HG02759 (cell line): Measurements from ENCODE around the gene HDX.
"Not testable (repeated sequence)": the region's sequence is repeated elsewhere in the genome, so short reads cannot be mapped to it uniquely, and the experiment has no call there.

ENCODE experiments used
- ATAC-seq: cut with Tn5 transposase; IDR thresholded peaks from one replicate; pipeline ENCODE4 v1.9.1; 2021; ENCODE audit warnings: mild to moderate bottlenecking, moderate library complexity; ENCODE audit not compliant: unreplicated experiment

The HDX gene, protein sequence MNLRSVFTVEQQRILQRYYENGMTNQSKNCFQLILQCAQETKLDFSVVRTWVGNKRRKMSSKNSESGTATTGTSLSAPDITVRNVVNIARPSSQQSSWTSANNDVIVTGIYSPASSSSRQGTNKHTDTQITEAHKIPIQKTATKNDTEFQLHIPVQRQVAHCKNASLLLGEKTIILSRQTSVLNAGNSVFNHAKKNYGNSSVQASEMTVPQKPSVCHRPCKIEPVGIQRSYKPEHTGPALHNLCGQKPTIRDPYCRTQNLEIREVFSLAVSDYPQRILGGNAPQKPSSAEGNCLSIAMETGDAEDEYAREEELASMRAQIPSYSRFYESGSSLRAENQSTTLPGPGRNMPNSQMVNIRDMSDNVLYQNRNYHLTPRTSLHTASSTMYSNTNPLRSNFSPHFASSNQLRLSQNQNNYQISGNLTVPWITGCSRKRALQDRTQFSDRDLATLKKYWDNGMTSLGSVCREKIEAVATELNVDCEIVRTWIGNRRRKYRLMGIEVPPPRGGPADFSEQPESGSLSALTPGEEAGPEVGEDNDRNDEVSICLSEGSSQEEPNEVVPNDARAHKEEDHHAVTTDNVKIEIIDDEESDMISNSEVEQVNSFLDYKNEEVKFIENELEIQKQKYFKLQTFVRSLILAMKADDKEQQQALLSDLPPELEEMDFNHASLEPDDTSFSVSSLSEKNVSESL

DNA sequence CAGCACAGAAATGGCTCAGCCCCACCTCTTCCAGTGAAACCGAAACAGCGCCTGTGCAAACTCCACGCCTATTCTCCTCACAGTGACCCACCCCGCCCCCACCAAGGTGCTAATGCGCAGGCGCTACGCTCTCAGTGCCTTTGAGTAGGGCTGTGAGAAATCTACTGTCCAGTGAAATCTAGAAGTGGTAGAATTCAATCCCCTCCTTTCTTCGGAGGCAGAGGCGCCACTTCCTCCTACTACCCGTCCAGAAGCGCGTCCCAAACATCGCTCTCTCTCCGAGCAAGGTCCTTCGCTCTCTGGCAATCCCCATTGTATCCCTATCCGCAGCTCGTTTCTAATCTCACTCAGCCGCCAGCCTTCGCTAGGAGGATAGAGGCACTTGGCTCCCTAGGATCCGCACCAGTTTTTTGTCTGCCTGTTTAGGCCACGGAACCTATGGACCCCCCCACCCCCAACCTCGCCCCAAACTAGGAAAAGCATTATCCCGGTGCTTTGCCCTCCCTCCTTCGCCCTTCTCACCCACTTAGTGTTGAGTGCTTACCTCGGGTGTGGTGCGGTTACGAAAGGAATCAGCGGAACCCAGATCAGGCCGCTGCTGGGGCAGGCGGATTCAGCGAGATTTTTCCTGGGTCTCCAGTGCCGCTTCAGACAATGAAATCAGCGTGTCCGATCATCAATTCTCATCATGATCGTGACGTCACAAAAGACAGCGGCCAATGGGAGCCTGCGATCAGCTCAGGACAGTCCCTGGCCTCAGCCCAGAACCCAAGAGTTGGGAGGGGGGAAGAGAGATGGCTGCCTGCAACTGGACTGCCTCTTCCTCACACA lies at the start of gene HDX:
Gene HDX, minus strand, starts transcription at position 656 of the 831 bp plus-strand sequence. CDS start 27,056 bp downstream, outside the sequence.
- ATAC-seq = peak; percentile 94

DNA sequence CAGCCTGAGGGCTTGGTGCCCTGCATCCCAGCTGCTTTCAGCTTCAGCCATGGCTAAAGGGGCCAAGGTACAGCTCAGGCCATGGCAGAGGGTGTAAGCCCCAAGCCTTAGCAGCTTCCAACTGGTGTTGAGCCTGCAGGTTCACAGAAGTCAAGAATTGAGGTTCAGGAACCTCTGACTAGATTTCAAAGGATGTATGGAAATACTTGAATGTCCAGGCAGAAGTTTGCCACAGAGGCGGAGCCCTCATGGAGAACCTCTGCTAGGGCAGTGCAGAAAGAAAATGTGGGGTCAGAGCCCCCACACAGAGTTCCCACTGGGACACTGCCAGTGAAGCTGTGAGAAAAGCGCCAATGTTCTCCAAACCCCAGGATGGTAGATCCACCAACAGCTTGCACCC lies 39.1 kb upstream of the HDX start:
- not testable (repeated sequence) for ATAC-seq

DNA sequence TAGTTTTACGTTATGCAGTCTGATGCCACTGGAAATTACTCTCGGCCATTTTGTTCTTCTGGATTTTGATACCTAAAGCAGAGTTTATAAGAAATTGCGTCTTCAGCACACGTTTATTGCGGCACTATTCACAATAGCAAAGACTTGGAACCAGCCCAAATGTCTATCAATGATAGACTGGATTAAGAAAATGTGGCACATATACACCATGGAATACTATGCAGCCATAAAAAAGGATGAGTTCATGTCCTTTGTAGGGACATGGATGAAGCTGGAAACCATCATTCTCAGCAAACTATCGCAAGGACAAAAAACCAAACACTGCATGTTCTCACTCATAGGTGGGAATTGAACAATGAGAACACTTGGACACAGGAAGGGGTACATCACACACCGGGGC lies 35.4 kb upstream of the HDX start:
- not testable (repeated sequence) for ATAC-seq

DNA sequence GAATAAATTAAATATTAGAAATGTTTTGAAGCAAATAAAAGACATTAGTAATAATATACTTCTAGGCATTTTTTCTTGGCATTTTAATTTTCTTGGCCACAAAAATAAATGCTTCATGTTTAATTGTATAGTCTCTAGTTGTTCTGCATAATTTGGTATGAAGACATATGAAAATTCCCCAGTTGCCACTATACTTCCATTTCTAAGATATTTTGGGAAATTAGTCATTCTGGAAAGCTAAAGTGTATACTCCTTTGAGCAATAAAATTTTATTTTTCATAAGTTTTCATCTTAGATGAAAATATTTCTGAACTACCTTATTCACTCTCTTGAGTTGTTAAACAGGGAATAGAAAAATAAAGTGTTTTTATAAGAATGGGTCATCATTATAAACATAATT lies 13.8 kb downstream of the HDX start:
- ATAC-seq = no peak

DNA sequence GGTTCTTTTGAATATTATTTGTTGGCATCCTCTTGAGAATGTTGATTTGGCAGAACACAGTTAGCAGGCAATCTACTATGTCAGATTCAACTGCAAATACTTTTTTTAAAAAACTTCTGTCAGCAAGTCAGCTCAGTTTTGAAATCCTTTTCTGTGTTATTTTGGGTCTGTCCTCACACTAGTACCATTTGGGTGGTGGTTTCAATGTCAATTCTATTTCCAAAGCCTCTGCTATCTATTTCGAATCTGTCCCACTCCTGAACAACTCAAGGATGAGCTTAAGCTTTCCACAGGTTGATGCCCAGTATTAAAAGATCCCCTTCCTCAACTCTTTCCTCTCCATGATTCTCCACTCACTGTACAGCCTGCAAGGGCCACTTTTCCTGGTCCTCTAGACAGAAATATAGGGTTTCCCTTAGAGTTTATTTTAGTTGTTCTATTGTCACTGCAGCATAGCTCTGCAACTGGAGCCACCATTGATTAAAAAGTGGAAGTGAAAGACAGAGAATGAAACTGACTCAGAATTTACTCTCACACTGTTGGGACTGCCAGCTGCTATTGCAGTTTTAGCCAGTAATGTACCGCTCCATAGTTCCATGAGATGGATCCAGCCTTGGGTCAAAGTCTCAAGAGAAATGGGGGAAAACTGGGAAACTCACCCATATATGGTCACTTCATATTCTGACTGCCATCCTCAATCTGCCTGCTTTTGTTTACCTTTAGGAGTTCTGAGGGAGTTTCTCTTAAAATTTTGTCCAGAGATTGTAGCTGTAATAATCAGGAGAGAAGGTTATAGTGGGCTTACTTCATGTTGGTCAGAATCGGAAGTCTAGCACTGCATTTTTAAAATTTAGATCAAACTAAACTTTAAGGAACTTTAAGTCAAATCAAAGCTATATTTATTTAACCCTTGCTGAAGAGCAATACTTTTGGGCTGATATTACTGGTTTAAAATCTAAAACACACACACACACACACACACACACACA lies 14.6 kb downstream of the HDX start:
- ATAC-seq = peak; percentile 100

DNA sequence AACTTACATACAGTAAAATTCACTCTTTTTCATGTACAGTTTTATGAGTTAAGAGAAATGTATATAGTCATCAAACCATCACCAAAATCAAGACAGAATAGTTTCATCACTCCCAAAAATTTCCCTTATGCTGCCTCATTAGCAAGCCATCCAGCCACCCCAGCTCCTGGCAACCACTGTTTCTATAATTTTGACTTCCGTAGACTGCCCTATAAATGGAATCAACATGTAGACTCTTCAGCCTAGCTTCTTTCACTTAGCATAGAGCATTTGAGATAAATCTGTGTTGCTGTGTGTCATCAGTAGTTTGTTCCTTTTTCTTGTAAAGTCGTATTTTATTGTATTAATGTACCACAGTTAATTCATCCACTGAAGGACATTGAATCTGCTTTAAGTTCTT lies 23.2 kb downstream of the HDX start:
- no peak for ATAC-seq

DNA sequence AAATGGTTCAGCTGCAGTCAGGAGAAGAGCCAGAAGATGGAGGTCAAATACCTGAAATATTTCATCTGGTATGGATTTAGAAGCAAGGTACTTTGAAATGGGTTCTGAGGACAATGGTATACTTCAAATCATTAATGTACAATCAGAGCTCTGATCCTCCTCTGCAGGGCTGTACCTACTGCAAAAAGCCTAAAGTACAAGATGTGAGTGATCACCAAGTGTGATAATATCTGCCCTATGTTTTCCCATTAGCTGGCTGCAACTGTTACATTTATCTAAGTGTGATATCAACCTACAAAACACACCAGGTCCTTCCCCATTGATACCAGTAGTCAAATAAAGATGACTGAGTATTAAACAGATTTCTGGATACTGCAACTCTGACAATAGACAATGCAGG lies 25.1 kb downstream of the HDX start:
- ATAC-seq = no peak

DNA sequence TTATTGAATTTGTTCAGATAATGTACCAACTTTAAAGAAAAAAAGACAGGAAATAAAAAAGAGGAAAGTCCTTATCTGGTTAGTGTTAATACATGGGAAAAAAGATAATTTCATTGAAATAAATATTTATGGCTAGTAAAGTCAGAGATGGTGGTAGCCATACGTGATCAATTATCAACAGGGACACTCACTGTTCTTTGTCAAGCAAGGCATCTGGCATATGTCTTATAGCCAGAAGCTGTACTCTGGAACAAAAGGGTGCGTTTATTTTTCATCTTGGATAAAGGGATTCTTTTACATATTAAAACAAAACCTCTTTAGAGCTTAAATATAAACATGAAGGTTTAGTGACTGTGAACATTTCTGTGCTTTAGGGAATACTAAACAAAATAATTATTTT lies 26.7 kb downstream of the HDX start:
- no peak for ATAC-seq

DNA sequence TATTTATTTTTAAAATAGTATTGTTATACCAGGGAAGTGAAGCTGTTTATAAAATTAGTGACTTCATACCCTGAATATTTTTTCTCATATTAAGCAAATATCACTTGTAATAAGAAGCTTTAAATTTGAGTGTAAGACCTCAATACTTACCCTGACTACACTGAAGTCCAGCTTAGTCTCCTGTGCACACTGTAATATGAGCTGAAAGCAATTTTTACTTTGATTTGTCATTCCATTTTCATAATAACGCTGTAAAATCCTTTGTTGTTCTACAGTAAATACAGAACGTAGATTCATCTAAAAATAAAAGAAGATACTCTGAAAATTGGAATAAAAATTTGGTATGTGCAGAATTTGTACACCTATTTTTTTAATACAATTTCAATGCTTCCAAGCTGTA lies 27.2 kb downstream of the HDX start:
- ATAC-seq = no peak

DNA sequence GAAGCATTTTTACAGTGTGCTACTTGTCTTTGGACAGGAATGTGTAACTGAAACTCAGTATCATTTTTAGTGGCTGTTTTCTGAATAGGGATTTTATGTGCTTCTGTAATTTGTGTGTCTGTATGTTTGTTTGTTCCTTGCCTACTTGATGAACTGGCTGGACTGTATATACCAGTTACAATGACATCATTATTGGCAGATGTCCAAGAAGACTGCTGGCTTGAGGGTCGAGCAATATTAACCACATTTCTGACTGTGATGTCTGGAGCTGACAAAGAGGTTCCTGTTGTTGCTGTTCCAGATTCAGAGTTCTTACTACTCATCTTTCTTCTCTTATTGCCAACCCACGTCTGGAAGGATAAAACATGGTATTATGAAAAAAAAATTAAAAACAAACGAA lies 33.0 kb downstream of the HDX start:
- ATAC-seq = no peak

DNA sequence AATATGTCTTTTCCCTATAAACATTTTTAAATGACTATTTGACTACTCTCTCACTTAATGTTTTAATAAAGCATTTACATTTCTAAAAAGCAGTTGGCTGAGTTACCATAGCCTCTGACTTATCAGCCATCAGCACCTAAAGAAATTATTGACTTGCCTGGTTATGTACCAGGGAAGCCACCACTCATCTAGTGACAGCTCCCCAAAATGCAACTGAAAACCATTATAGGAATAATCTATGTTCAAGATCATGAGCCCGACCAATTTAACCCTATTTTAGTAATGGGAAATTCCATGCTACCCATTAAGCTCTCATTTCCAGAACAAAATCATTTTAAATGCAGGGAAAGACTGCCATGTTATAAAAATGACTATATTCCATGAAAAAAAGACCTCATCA lies 34.4 kb downstream of the HDX start:
- ATAC-seq = no peak

DNA sequence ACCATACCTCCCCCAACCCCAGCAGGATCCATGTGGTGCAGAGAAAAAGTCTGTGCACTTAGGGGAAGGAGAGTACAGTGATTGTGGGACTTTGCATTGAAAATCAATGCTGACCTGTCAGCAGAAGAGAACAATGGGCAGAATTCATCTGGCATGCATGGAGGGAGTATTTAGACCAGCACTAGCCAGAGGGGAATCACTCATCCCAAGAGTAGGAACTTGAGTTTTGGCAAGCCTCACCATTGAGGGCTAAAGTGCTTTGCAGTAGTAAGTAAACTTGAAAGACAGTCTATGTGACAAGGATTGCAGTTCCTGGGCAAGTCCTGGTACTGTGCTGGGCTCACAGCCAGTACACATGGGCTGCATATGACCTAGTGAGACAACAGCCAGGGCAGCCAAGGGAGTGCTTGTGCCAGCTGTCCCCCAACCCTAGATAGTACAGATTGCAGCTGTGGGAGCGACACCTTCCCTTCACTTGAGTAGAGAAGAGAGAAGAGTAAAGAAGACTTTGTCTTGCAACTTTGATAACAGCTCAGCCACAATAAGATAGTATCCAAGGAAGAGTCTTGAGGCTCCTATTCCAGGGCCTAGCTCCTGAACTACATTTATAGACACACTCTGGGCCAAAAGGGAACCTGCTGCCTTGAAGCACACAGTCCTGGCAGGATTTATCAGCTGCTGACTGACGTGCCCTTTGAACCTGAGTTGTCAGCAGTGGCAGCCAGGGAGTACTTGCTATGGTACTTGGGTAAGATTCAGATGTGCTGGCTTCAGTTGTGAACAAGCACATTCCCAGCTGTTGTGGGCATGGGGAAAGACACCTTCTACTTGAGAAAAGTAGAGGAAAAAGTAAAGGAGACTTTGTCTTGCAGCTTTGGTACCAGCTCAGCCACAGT lies 48.7 kb downstream of the HDX start:
- no peak for ATAC-seq

DNA sequence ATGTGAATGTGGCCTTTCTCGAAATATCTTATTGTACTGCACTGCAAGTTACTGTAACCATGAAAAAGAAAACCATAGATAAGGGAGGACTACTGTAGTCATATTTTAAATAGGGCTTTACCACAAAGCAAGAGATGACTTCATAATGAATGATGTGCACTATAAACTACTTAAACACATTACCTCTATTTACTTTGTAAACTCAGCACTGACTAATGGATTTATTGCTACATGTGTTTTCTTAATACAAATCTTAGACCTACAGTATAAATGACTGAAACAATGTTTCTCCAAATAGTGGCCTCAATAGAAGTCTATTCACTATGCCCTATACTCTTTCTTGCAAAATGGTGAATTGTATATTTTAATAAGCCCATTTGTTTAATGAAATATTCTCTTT lies 61.1 kb downstream of the HDX start:
- no peak for ATAC-seq

DNA sequence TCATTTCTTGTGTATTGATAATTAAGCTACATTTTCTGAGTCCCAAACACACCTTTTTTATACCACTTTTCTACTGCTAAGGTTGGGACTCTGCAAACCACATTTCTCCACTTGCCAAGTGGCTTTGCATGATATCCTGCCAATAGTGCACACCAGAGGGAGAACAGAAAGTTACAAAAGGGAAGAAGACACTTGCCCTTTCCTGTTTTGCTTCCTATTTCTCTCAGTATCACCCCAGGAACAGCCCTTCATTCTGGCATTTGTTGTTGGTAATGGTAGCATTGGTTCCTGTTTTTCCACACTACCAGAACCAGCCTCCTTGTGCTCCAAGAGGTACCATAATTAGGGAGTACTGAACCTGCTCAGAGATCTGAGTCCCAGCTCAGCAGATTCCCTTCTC lies 87.1 kb downstream of the HDX start:
- no peak for ATAC-seq

DNA sequence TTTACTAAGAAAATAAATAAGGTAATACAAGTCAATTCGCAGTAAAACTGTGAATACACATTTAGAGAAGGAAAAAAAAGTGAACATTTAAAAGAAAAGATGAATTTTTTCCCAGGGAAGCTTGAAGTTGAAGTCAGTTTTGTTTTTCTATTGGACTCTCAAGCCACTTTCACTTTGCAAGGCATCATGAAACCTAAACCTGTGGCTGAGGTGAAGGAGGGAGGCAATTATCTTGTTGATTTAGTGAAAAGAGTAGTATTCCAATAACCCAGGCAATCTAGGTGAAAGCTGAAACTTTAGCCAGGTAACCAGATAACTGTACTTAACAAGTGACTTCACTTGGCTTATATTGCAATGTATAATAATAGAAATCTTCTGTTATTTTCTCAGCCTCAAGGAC lies 138.6 kb downstream of the HDX start:
- no peak for ATAC-seq

DNA sequence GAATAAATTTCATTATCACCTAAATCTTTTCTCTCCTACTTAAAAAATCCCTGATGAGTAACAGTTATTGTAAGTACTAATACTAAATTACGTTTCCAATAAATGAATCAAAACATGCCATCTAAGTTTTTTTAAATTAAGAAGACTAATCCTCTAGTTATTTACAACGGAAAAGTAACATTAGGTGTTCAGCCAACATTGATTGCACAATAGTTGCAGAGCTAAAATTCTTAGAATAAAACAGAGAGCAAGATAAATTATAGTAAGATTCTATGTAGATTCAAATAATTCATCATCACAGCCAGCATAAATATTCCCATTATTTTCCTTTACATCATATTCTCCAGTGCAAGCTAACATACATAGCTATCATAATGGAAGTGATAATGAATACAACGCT lies 139.2 kb downstream of the HDX start:
- ATAC-seq = no peak

DNA sequence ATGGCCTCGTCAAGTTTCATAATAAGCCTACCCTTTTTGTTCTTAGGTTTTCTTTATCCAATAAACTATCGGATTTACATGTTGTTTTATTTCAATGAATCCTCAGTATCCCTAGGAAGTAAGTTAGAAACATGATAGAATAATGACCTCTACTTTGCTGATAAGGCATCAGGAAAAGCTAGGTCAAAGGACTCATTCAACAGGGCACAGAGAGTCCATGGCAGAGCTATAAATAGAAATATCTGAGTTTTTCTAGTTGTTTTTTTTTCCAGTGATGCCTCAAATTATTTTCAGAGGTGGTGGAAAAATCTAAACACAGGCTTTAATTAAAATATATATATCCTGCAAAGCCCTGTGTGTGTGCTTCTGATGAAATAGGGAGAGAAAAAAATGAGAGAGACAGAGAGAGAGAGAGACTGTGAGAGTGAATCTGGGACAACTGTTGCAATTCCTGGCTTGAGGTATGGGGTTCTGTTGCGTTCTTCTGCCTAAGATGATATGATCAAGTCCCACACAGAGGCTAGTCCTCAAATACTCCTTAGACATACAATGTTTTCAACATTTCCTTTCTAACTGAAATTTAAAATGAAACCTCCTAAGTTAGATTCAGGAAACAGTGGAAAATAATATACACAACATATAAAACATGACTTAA lies 139.9 kb downstream of the HDX start:
- no peak for ATAC-seq

DNA sequence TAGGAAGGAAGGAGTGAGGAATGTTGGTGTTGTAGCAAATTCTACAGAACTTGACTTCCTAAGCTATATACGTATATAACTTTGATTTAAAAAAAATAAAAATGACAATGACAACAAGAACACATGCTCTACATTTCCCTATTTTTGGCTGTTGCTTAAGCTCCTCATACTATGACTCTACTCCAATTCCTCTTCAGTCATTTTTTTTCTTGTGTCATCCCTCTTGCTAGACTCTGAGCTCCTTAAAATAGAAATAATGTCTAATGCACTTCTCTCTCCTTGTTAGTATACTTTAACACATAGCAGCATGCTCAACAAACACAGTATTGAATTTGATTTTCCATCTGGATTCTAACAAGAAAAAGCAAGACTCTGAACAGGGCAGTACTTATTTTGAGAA lies 144.0 kb downstream of the HDX start:
- no peak for ATAC-seq

DNA sequence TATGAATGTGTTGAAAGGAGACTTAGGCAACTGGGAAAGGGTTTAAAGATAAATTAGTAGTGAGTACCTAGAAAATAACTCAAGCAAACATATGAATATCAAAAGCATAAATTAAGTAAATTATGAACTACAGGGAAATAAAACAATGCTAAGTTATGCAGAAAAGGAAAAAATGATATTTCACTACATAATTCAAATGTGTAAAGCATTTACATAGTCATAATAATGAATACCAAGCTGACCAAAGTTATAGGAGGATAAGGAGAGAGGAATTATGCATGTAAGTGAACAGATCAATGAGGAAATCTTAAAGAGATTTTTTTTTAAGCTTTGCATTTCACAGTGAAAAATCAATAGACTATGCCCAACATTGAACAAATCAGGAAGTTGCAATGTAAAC lies 145.0 kb downstream of the HDX start:
- ATAC-seq = no peak
